NCI-H2196 (cell line): Measurements from ENCODE around the gene ADD1.
"Not testable (repeated sequence)": the region's sequence is repeated elsewhere in the genome, so short reads cannot be mapped to it uniquely, and the experiment has no call there.

Source experiments
- DNase-seq: peaks from one replicate; lab custom pipeline; 2025; ENCODE audit not compliant: unreplicated experiment; lab: John Stamatoyannopoulos, UW

ADD1 gene

DNA sequence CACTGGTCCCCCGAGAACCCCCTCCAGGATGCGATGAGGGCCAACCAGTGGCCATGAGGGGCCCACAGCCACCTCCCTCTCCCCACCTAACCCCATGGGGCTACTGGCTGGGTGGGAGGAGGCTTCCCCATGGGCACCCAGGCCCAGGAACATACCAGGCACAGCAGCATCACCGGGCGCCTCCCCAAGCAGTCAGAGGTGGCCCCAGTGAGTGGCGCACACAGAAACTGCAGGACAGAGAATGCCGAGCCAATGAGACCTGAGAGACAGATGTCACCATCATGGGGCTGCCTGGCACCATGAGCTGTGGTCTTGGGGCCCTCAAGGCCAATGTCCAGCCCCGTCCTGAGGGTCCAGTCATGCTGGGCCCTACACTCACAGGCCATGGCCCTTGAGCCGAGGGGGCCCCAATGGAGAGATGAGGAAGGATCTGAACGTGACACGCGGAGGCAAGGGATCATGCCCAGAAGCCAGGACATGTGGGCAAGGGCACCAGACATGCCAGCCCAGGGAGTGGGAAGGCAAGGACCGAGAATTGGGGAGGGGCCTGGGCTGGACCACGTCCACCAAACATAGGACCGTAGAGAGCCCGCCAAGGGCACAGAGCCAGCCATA is 89.4 kb downstream of the ADD1 start:
- no peak for DNase-seq

DNA sequence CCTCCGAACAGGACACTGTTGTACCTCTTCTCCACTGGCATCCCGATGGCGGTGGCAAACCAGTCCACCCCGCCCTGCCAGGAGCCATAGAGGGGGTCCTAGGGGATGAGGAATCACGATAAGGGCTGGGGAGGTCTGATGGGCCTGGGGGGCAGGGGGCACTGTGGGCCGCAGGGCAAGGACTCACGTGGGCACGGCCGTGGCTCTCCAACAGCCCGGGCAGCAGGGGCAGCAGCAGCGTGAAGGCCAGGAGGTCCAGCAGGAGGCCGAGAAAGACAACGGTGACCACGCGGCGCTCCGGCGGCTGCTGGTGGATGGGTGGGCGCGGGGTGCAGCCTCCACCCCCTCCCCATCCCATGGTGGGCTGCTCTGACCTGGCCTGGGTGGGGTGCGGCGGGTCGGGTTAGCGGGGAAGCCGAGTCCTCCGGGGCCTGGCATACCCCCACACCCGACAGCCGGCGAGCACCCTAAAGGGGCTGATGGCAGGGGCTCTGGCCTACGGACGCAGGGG is 90.0 kb downstream of the ADD1 start:
- no peak for DNase-seq

DNA sequence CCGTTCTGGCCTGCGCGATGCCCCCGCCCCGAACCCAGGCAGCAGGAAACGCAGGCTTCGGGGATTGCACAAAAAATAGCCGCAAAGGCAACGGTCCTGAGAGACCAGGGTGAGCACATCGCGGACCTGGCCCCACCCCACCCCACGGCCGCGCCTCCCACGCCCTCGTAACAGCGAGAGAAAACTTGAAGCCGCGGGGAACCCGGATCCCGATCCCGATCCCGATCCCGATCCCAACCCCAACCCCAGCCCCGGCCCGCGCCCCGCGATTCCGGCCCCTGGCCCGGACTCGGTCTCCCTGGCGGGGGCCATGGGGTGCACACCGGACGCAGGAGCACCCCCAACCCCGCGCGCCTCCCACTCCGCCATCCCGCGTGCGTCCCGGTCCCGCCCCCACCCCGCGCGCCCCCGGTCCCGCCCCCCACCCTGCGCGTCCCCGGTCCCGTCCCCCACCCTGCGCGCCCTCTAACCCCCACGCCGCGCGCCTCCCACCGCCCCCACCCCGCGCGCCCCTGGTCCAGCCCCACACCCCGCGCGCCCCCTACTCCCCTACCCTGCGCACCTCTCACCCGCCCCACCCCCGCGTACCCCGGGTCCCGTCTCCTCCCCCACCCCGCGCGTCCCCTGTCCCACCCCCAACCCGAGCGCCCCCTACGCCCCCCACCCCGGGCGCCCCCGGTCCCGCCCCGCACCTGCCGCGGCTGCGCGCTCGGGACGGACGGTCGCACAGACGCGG is 90.6 kb downstream of the ADD1 start:
- no peak for DNase-seq

DNA sequence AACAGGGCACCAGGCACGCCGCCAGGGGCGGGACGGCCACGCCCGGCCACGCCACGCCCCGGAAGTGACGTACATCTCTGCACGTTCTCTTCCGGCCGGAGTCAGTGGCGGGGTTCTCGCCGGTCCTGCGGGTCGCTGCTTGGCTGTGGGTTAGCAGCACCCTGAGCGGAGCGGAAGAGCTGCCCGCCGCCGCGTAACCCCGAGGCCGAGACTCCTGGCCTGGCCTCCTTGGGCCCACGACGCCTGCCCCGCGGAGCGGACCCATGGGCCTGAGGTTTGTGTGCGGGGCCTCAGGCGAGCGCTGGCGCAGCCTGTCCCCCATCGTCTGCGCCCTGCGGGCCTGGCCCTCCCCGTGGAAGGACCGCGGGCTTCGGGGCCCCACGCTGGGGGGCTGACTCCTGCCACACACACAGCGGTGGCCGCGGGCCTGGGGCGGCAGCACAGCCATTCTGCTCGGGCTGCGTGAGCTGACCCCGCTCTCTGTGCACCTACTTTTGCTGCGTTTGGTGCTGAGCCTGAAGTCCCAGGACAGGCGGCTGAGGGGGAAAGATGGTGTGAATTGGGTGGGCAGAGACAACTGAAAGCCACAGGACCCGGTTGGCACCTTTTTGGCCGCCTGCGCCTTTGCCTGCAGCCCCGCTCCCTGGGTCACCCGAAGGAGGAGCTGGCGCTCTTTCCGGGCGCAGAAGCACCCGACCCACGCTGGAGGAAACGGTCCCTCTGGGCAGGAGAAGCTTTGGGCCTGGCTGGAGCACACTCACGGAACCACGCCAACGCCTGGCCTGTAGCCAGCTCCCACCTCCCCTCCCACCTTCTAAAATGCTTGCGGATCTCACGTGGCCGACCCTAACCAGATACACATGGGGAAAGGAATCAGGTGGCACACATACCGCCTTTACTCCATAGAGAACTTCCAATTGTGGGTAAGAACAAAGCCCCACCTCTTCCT is 91.4 kb downstream of the ADD1 start:
- peak; percentile 90 for DNase-seq

DNA sequence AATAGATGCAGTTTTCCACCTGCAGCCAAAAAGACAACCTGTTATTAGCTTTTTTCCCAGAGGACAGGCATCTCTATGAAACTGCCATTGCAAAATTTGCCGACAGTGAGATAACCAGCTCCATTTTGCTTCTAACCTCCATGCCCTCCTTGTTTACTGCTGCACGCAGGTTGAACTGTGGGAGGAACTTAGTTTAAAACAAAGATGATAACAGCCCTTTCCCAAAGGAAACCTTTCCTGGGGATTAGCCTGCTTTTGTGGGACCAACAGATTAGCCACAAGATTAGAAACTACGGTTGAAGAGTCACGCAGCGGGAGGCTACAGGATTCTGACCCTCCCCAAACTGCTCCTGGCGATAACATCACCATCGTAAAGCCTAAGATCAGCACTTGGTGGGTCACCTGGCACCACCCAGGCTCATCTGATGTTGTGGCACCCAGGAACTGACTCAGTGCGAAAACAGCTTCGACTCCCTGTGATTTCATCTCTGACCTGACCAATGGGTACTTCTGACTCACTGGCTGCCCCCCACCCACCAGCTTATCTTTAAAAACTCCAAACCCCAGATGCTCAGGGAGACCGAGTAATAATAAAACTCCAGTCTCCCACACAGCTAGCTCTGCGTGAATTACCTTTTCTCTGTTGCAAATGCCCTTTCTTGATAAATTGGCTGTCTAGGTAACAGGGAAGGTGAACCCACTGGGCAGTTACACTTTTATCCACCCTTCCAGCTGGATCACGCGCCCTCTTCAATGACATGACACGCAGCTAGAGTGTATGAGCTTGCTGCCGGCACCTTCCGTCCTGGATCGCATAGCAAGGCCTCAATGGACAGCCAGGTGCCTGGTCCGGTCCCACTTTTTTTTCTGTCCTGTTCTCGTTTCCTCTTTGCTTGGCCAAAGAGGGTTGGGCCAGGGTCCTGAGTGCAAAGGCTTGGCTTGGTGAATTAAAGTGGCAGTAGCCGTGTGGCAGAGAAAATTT is 92.4 kb downstream of the ADD1 start:
- DNase-seq, result no peak

DNA sequence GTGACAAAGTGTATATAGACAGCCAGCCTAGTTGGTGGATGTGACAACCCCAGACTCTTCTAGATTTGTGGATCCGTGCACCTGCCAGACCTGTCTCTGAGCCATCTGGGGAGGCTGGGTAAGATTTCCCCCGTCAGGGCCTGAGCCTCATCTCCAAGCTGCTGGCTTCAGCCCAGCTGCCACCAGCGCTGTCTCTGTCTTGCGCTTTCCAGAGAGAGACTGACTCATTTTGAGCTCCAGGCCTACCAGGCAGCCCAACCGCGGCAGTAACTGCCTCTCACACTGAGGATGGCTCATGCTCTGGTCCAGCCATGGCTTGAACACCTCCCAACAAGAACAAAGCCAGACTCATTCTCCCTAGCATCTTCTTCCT is 93.1 kb downstream of the ADD1 start:
- peak; percentile 41 for DNase-seq

DNA sequence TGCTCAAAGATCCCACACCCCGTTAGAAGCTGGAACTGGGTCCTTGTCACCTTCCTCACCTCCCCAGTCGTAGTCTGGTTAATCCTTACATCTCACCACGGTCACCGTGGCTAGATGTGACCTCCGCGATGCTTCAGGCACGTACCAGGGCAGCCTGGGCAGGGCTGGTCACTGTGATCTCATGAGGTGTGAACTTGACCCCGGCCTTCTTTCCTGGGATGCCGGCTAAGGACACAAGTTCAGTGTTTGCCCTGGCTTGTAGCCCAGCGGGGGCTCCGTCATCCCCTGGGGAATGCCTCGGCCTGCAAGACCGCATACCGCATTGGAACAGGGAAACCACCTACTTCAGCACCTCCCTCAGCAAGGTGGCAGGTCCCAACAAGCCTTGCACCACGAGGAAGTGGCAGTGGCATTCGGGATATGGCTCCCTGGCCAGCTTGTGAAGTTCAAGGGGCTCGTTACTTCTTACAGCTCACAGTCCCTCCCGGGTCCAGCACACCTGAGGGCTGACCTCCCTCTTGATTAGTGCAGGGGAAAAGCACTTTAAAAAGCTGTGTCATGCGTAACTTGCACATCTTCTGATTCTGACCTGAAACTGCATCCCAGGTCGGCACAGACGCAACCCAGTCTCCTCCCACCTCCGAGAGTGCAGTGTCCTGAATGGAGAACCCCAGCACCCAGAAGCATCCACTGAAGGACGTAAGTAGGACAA is 93.7 kb downstream of the ADD1 start:
- DNase-seq, result peak; percentile 64

DNA sequence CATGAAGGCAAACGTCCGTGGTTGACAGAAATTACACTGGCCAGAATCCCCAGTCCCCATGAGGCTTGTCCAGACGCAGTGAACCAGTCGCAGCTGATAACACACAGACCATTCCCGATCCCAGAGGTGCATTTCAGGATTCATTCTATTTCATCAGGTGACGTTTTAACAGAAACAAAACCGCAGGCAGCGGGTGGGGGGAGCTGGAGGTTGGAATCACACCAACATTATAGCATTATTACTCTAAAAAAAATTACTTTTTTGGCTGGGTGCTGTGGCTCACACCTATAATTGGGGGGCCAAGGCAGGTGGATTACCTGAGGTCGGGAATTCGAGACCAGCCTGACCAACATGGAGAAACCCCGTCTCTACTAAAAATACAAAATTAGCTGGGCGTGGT is 94.3 kb downstream of the ADD1 start:
- DNase-seq, result no peak

DNA sequence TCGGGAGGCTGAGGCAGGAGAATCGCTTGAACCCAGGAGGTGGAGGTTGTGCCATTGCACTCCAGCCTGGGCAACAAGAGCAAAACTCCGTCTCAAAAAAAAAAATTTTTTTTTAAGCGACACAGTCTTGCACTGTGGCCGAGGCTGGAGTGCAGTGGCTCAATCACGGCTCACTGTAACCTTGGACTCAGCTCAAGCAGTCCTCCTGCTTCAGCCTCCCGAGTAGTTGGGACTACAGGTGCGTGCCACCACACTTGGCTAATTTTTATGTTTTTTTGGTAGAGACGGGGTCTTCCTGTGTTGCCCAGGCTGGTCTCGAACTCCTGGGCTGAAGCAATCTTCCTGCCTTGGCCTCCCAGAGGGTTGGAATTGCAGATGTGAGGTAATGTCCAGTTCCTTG is 94.8 kb downstream of the ADD1 start:
- DNase-seq, result not testable (repeated sequence)

DNA sequence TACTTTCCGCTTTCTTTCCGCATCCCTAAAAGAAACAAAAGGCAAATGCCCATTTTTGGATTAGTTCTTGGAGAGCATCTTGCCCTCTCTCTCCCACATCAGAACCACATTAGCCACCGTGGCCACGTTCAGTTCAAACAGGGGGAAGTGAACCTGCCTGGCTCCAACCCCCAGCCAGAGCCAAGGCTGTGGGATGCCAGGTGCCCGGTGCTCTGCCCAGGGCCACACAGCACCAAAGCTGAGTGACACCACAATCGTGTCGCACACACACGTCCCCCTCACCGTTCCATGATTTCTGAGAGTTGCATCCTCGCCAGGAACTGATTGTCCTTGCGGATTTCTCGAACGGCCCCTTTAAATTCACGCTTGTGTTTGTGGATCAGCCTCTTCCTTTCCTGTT is 95.3 kb downstream of the ADD1 start:
- no peak for DNase-seq

DNA sequence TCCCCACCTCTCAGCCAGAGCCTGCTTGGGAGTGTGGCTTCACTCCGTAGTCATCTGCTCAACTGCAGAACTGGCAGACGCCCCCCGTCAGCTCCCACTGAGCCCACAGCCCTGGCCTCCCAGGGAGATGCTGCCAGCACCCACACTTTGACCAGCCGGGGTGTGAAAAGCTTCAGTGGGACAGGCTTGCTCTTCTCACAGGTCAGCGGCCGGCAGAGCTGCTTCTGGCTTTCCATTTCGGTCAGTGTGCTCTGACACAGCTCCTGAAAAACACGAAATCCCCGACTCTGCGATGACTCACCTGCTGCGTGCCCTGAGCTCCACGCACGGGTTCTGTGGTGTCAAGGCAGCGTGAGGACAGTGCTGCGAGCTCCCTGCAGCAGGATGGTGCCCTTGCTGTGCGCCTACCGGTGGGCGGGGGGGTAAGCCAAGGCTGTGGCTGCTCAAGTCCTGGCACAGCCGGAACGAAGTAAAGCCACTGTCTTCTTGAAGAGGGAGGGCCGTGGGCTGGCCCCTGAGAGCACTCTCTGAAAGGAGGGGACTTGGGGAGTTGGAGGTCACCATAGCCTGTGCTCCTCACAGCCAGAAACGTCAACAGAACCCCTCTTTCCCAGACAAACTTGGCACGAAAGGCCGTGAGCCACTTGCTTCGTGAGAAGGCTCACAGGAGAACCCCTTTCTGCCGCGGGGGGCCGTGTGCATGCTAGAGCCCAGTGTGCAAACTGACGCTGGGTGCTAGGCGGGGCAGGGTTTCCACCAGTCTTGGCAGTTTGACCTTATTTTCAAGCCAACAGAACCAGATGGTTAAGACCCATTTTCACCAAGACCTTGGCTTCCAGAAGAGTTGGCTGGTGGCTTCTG is 96.0 kb downstream of the ADD1 start:
- no peak for DNase-seq

DNA sequence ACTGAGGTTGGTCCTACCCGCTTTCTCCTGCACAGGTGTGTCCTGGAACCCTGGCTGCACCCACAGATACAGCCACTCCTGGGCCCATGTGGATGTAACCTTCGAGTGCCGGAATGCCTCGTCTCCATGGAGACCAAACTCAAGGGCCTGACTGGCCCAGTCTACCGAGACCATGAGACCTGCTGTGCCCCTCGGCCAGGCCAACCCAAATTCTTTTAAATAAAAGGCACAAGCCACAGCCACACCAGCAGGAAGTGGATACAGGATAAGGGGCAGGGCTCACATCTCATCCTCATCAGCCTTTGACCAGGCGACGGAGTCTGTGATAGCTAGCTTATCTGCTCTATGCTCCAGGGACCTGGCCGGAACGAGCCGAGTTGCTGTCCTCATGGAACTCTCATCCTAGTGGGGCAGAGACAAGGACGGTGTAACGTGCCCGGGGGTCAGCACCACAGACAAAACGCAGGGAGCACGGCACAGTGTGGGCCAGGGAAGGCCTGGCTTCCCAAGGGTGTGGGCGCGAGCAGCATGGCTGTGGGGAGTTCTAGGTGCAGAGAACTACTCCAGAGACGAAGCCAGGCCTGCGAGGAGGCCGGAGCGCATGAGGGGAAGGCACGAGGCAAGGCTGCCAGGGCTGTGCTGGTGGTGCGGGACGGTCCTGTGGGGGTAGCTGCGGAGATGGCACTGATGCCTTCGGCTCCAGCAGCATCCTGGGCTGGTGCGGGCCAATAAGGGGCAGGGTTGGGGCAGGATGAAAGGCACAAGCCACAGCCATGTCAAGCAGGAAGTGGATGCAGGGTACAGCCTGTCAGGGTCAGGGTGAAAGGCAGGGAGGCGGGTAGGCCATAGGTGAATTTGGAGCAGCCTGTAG is 96.9 kb downstream of the ADD1 start:
- DNase-seq, result no peak

DNA sequence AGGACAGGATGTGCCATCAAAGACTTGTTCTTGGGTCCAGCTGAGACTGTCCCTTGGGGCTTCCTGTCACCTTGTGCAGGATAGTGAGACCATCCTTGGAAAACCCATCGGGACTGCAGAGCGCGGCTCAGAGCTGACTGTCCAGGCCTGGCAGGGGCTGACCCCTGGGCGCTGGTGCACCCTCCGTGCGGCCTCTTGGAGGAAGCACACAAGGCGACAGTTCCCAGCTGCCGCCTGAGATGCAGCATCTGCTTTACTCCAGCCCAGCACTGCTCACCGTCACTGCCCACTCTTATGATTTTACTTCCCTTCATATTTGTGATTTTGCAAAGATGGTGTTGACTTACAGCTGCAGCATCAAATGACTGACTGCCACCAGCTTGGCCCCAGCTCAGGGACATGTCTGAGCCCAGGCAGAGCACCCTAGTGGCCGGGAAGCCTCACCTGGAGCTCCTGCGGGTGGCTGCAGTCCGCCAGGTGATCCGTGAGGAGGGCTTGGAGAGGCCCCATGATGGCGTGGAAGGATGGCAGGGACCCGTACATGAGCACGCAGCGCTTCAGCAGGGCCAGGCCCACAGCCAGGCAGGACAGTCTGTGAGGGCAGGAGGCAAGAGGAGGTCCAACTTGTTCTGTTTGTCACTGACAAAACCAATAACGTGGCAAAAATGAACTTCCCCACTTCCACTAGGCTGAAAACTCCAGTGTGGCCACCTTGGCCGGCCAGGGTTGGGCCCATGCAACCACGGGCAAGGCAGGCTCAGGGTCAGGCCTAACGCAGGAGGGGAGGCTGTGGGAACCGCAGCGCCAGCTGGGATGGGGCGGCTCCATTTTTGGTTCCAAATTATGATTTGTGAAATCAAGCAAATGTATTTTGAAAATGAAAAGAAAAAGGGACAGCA is 97.7 kb downstream of the ADD1 start:
- DNase-seq, result no peak

DNA sequence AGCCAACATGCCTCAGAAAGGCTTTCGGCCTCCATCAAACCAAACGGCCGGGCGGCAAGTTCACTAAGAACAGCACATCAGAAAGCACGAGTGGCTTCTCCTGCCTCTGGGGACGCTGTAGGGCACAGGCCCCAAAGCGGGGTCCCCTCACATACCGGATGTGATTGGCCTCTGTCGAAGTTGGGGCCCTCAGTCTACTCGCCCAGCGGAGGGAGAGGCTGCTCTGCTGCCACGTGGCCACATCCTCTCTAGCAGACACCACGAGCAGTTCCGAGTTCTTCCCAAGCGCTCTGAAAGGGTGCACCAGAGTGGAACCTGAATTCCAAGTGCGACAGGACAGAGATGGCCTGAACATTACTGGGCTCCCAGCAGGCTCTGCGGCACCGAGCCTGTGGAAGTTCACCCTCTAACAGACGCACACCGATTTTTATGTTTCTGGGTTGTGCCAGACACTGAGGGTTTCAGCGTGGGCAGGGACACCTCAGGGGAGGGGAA is 98.4 kb downstream of the ADD1 start:
- DNase-seq, result no peak

DNA sequence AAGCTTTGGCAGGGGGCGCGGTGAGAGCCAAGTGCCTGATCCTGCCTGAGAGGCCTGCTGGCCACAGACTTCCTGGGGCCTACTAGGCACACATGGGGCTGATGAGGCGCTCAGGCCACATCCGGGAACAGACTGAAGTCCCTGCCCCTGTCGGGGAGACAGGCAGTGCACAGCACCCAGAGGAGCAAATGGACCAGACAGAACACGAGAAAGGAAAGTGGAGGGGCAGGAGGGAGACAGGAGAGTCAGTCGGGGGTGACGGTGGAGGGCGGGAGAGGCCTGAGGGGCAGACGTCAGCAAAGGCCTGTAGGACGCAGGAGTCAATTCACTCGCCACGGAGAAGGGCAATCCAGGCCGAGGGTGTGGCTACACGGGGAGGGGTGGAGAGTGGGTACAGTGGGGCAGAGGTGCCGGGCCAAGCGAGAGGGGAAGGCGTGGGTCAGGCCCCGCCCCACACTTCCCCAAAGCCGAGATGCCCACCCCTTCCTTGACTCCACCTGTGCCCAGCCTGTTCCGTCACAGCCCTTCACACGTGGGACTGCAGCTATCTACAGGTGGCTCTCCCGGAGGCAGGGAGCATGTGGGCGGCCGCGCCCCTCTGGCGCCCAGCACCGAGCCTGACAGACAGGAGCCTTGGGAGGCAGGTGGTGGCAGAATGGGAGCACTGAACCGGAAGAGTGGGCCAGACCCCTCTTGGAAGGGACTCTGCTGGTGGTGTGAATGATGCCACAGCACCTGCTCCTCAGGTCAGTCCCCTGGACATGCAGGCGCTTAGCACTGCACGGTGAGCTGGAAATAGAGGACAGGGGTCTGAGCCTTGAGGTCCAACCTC is 99.1 kb downstream of the ADD1 start:
- no peak for DNase-seq
